K562 (cell line): ENCODE results near the gene COX18.
A peak's percentile ranks its signal among the peaks of the same experiment; 100 is the strongest.

Experiments
- CCAR2 ChIP-seq: fragments of 200-400 bp; formaldehyde crosslinking; IDR thresholded peaks from 2 replicates; pipeline ENCODE4 v1.6.1; 2017; ENCODE audit warnings: mild to moderate bottlenecking, low read depth, low read length
- CHD4 ChIP-seq: fragments of 200-600 bp; sonication (generic); IDR thresholded peaks from 3 replicates; pipeline ENCODE4 v1.6.1; 2012; ENCODE audit warnings: low read depth, mild to moderate bottlenecking, mixed read lengths, low read length, inconsistent platforms; ENCODE audit not compliant: insufficient read depth, insufficient replicate concordance, poor library complexity, severe bottlenecking
- GABPA ChIP-seq: fragments of 200-800 bp; sonication (Bioruptor generic); conservative IDR thresholded peaks from 2 replicates; pipeline ENCODE4 v1.6.1; 2016; ENCODE audit warnings: low read depth, missing genetic modification characterization, missing compliant biosample characterization
- HCFC1 ChIP-seq: IDR thresholded peaks from 2 replicates; pipeline ENCODE4 v1.6.1; 2012; ENCODE audit warnings: low read depth, low read length, improper control_type of control experiment
- HDGF ChIP-seq: fragments of 450-650 bp; IDR thresholded peaks from 2 replicates; pipeline ENCODE4 v1.6.1; 2016
- MIER1 ChIP-seq: fragments of 450-650 bp; IDR thresholded peaks from 2 replicates; pipeline ENCODE4 v1.6.1; 2016; ENCODE audit warnings: antibody characterized with exemption, mild to moderate bottlenecking, low read depth
- NR2C2 ChIP-seq, 2 experiments: fragments of 200-800 bp in 1 of 2; sonication (Bioruptor generic) in 1 of 2; sonication (generic) in 1 of 2; formaldehyde crosslinking in 1 of 2; IDR thresholded peaks; 2 replicates each; pipeline versions ENCODE4 v1.6.1 to v1.8.0; 2016 to 2022; ENCODE audit warnings: mild to moderate bottlenecking in 1 of 2, missing compliant biosample characterization in 1 of 2, missing genetic modification characterization in 1 of 2, missing genetic modification reagents in 1 of 2
- POLR2A ChIP-seq: fragments of 450-650 bp; conservative IDR thresholded peaks from 2 replicates; pipeline ENCODE4 v1.6.1; 2016
- RFX5 ChIP-seq: IDR thresholded peaks from 2 replicates; pipeline ENCODE4 v1.6.1; 2011; ENCODE audit warnings: low read depth, mild to moderate bottlenecking, improper control_type of control experiment, low read length
- SMAD1 ChIP-seq: fragments of 150-350 bp; IDR thresholded peaks from 2 replicates; pipeline ENCODE4 v1.6.1; 2014; ENCODE audit warnings: low read length, low read depth; ENCODE audit not compliant: partially characterized antibody
- TF ChIP-seq, protein P1 (sequence below): sonication (generic); formaldehyde crosslinking; IDR thresholded peaks from 2 replicates; pipeline ENCODE4 v1.8.1; 2023; ENCODE audit warnings: mild to moderate bottlenecking, missing genetic modification reagents
- TF ChIP-seq, protein P2 (sequence below): fragments of 250-450 bp; sonication (Bioruptor Pico); IDR thresholded peaks from 2 replicates; pipeline ENCODE4 v1.5.0; 2020; ENCODE audit warnings: mild to moderate bottlenecking, borderline replicate concordance
- TF ChIP-seq, protein P3 (sequence below), 3 experiments: IDR thresholded peaks in 2 of 3; conservative IDR thresholded peaks in 1 of 3; 2 replicates each; pipeline ENCODE4 v1.5.1; 2011 to 2012; ENCODE audit warnings: low read length in 3 of 3, mild to moderate bottlenecking in 3 of 3, control low read depth in 2 of 3, improper control_type of control experiment in 1 of 3, inconsistent platforms in 1 of 3, low read depth in 1 of 3, mixed read lengths in 1 of 3, moderate library complexity in 1 of 3; ENCODE audit not compliant: insufficient read depth in 2 of 3

DNA sequence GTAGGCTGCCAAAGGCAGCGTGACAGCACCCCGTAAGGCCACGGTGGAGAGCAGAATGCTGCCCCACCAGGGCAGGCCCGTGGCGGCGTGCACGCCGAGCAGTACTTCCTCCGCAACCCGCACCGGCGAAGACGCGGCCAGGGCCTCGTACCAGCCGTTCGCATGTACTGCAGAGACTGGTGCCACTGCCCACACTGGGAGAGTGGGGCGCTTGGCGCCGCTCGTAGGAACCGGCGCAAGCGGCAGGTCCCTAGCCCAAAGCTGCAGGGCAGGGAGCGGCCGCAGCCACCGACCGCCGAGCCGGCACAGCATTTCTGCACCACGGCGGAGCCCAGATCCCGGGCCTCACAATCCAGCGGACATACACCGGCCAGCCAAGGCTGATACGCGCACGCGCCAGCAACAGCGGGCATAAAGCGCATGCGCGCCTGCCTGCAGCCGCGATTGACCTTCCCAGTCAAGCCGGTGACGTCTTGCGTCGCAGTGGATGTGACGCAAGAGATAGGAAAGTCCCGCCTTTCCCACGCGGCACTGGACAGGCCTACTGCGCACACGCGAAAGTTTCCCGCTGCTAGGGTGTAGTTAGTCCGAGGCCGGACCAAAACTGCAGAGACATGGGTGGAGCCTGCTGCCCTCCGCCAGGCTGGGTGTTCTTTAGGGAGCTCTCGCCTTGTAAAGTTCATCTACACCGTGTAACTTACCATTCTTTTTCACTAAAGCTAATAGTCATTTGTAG lies at the start of gene COX18:
- TF ChIP-seq HDGF (no peak), GABPA (tag) (peak; percentile 74), MIER1 (no peak), SMAD1 (peak; percentile 66), CHD4 (no peak), HCFC1 (peak; percentile 83), RFX5 (no peak), POLR2A (peak; percentile 94), CCAR2 (no peak), NR2C2 (CRISPR knock-in tag; IDR thresholded peaks at IDR 0.05) (peak; percentile 82), NR2C2 (tag; IDR thresholded peaks at IDR 0.05) (peak; percentile 82)
- TF ChIP-seq, protein P1, sequence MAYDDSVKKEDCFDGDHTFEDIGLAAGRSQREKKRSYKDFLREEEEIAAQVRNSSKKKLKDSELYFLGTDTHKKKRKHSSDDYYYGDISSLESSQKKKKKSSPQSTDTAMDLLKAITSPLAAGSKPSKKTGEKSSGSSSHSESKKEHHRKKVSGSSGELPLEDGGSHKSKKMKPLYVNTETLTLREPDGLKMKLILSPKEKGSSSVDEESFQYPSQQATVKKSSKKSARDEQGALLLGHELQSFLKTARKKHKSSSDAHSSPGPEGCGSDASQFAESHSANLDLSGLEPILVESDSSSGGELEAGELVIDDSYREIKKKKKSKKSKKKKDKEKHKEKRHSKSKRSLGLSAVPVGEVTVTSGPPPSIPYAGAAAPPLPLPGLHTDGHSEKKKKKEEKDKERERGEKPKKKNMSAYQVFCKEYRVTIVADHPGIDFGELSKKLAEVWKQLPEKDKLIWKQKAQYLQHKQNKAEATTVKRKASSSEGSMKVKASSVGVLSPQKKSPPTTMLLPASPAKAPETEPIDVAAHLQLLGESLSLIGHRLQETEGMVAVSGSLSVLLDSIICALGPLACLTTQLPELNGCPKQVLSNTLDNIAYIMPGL (CRISPR knock-in tag), result peak; percentile 71; the same call in 1 of the 2 replicates
- TF ChIP-seq, protein P2, sequence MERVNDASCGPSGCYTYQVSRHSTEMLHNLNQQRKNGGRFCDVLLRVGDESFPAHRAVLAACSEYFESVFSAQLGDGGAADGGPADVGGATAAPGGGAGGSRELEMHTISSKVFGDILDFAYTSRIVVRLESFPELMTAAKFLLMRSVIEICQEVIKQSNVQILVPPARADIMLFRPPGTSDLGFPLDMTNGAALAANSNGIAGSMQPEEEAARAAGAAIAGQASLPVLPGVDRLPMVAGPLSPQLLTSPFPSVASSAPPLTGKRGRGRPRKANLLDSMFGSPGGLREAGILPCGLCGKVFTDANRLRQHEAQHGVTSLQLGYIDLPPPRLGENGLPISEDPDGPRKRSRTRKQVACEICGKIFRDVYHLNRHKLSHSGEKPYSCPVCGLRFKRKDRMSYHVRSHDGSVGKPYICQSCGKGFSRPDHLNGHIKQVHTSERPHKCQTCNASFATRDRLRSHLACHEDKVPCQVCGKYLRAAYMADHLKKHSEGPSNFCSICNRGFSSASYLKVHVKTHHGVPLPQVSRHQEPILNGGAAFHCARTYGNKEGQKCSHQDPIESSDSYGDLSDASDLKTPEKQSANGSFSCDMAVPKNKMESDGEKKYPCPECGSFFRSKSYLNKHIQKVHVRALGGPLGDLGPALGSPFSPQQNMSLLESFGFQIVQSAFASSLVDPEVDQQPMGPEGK (CRISPR knock-in tag), result no peak
- TF ChIP-seq, protein P3, sequence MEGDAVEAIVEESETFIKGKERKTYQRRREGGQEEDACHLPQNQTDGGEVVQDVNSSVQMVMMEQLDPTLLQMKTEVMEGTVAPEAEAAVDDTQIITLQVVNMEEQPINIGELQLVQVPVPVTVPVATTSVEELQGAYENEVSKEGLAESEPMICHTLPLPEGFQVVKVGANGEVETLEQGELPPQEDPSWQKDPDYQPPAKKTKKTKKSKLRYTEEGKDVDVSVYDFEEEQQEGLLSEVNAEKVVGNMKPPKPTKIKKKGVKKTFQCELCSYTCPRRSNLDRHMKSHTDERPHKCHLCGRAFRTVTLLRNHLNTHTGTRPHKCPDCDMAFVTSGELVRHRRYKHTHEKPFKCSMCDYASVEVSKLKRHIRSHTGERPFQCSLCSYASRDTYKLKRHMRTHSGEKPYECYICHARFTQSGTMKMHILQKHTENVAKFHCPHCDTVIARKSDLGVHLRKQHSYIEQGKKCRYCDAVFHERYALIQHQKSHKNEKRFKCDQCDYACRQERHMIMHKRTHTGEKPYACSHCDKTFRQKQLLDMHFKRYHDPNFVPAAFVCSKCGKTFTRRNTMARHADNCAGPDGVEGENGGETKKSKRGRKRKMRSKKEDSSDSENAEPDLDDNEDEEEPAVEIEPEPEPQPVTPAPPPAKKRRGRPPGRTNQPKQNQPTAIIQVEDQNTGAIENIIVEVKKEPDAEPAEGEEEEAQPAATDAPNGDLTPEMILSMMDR (IDR thresholded peaks at IDR 0.05 in 2 of 3, conservative IDR thresholded peaks at IDR 0.05 in 1 of 3; ENCODE audit: insufficient read depth in 2 of 3, low read depth in 1 of 3, low read length in 3 of 3), result peak in 1 of 3 experiments; percentile 13; a peak in 1 of 6 replicates
